ENCODE measurements around the gene DOCK9.
"Not testable (repeated sequence)": the region's sequence is repeated elsewhere in the genome, so short reads cannot be mapped to it uniquely, and the experiment has no call there.

The DOCK9 gene

GRCh38 chr13:98755729-98756128 lies 222.1 kb downstream of the DOCK9 start:
- no peak for DNase-seq

- no peak for DNase-seq
Observed at GRCh38 chr13:98755116-98755515, 222.7 kb downstream of the DOCK9 start.

- not testable (repeated sequence) for DNase-seq
Observed at GRCh38 chr13:98754468-98754867, 223.4 kb downstream of the DOCK9 start.

GRCh38 chr13:98752467-98753290 lies 225.2 kb downstream of the DOCK9 start, which contains the start of gene SLC15A1:
Gene SLC15A1, minus strand, starts transcription at chr13:98752672. Its CDS starts 74 bp downstream, at chr13:98752598.
- no peak for DNase-seq

- no peak for DNase-seq
Observed at GRCh38 chr13:98751861-98752466, 225.9 kb downstream of the DOCK9 start.

- no peak for DNase-seq
Observed at GRCh38 chr13:98751367-98751782, 226.5 kb downstream of the DOCK9 start.

- DNase-seq: no peak
Observed at GRCh38 chr13:98749501-98749900, 228.4 kb downstream of the DOCK9 start.

- DNase-seq: no peak
Observed at GRCh38 chr13:98746968-98747367, 230.9 kb downstream of the DOCK9 start.

All from inflammatory macrophage treated with lipopolysaccharide for 4 hours (primary cell).